ENCODE data around the gene CDC27.
"Not testable (repeated sequence)": the region's sequence is repeated elsewhere in the genome, so short reads cannot be mapped to it uniquely, and the experiment has no call there.

Gene CDC27

DNA sequence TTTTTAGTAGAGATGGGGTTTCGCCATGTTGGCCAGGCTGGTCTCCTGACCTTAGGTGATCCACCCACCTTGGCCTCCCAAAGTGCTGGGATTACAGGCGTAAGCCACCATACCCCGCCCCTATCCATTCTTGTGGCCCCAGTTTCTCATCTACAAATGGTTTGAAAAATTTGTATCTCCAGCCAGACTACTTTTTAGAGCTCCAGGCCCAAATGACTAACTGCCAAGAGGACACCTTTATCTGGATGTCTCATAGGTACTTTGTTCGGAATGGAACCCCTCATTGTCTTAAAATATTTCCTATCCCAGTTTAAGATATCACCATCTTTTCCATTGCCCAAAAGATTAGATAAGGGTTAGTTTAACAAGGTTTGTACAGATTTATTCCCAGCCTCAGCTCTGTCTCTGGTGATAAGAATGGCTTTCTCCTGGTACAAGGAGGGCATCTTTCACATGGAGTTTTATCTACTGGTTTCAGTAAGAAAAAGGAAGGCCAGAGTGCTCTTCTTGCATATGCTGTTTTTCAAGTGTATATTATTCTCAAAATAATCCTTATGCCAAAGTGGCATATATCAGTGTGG, 4.9 kb upstream of the CDC27 start:
- no peak for DNase-seq (ENCODE audit: extremely low read depth in 1 of 2, low read depth in 1 of 2)

DNA sequence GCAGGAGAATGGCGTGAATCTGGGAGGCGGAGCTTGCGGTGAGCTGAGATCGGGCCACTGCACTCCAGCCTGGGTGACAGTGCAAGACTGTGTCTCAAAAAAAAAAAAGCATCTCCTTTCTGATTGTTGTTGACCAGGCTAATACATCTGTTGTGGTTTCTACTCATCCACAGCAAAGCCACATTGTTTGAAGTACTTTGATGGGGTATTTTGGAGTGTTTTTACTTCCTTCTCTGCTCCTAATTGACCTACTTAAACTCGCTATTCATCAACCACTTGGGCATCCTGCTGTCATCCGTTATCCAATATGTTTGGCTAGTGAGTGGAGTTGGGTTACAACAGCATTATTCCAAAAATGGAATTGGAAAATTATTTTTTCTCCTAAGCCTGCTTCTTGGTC, 3.5 kb upstream of the CDC27 start:
- no peak for DNase-seq (ENCODE audit: extremely low read depth in 1 of 2, low read depth in 1 of 2)

DNA sequence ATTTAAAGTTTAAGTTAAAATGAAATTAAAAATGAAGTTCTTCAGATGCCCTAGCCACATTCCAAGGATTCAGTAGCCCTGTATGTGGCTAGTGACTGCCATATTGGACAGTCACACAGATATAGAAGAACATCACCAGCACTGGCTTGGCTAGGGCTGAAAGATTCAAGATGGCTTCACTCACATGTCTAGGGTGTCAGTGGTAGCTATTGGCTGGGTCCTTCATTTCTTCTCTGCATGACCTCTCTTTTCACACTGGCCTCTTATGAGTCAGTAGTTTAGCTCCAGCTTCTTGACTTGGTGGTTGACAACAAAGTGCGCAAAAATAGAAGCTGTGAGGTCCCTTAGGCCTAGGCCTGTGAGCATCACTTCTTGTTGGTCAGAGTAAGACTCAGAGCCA, 1.7 kb upstream of the CDC27 start:
- DNase-seq (ENCODE audit: extremely low read depth in 1 of 2, low read depth in 1 of 2), result no peak

DNA sequence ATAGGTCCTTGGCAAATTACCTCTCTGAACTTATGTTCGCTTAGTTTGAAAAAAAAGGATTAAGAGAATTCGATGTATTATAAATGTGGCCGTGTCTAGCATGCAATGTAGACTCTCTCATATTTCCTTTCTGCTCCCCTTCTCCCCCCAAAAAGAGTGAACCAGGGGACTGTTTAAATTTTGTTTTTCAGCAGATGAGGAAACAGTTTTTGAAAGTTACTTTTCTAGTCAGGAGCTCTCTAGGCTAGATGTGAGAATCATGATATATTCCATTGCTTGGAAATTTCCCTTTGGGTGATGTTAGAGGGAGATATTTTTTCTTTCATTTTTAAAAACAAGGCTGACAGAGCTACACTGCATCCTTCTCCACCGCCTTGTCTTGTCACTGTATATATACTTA, 1.1 kb upstream of the CDC27 start:
- no peak for DNase-seq (ENCODE audit: extremely low read depth in 1 of 2, low read depth in 1 of 2)

DNA sequence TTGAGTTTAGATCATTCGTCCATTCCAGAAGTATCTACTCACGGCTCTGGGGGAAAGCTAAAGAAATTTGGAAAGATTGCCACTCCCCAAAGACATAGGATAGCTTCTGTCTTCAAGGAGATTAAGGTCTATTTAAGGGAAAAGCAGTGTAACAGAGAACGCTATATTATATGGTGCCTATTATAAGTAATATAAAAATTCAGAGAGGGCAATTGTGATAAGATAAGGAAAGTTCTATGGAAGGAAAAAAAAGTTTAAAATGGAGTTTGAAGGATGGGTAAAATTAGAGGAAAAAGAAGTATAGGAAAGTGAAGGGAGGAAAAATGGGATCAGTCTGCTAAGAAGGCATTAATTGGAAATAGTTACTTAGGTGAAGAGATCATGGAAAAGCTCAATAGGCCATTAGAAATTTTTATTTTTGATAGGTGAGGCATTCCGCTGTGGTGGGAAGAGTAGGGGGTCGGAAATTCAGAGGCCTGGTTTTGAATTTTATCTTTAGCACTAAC, 690 bp upstream of the CDC27 start:
- DNase-seq (ENCODE audit: extremely low read depth in 1 of 2, low read depth in 1 of 2), result no peak

DNA sequence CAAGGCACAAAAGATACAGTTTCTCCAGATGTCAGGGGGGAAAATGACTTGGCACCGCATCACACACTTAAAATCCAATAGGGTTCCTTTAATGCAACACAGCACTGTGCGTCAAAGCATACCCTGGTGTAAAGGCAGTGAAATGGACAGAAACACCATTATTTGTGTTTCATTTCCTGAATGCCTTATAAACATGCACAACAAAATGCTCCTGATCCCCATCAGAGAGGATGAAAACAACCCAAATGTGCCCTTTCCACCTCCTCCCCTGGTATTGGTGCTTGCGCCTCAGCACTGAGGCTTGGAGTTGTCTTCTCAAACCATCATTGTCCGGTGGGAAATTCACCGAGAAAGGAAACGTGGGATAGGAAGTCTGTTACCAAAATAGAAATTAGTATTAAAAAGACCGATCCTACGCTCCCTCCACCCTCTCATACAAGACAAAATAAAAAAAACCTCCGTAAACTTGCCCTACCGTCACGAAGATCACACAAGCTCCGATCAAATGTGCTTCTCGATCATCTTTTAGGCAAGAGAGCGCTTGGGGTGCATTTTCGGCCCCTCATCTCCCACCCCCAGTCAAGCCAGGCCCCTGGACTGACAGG, 722 bp downstream of the CDC27 start:
- no peak for DNase-seq (ENCODE audit: extremely low read depth in 1 of 2, low read depth in 1 of 2)

DNA sequence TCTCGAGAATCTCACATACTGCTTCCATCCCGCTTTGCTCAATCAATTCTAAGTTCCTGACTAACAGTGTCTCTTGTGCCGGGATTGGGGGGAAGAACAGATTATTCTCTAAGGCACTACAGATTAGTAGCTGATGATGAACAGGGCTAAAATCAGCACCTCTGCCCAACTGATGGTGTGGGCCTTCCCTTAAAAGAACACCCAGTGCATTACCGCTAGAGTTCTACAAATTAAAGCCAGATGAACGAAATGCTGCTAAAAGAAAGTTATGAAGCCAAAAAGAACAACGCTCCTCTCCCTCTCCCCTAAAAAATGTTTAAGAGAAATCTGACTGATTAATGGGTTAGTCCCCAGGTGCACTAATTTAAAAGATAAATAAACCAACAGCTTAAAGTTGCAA, 4.4 kb downstream of the CDC27 start:
- no peak for DNase-seq (ENCODE audit: extremely low read depth in 1 of 2, low read depth in 1 of 2)

DNA sequence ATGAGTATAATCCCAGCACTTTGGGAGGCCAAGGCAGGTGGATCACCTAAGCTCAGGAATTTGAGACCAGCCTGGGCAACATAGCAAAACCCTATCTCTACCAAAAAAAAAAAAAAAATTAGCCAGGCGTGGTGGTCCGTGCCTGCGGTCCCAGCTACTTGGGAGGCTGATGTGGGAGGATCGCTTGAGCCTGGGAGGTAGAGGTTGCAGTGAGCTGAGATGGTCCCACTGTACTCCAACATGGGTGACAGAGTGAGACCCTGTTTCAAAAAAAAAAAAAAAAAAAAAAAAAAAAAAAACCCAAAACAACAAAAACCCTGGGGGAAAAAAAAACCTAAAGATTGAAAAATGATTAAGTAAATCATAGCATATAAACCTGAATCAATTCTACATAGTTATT, 8.1 kb downstream of the CDC27 start:
- not testable (repeated sequence) for DNase-seq (ENCODE audit: extremely low read depth in 1 of 2, low read depth in 1 of 2)

DNA sequence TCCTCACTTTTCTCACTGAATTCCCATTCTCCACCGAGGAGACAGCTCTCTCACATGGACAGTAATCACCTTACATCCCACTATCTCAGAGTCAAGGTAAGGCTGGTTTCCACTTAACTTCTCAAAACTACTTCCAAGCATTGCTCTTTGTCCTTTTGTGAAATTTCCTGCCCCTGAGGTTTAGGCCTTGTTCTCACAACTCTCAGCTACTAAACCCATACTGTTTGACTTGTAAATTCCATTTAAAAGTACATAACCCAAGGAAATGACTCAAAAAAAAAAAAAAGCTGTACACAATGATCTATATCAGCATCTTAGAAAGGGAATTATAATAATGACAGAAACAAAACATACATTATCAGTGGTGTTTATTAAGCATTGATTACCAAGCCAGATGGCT, 8.8 kb downstream of the CDC27 start:
- DNase-seq (ENCODE audit: extremely low read depth in 1 of 2, low read depth in 1 of 2), result no peak

DNA sequence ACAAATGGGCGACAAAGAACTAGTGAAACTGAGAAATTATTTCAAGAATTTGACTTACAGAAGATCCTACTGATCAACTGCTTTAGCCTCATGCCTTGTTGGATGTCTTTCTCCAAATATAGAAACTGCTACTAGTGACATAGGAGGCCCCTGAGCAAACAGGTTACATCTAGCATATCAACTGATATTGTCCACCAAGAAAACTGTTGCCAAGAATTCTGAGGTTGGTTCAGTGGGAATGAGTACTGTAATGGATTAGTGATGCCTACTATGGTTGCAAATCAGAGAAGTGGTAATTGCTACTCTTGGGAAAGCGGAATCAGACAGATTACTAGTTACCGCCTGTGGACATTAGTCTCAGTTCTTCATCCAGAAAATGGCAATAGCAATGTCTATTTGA, 10.0 kb downstream of the CDC27 start:
- DNase-seq (ENCODE audit: extremely low read depth in 1 of 2, low read depth in 1 of 2), result no peak

DNA sequence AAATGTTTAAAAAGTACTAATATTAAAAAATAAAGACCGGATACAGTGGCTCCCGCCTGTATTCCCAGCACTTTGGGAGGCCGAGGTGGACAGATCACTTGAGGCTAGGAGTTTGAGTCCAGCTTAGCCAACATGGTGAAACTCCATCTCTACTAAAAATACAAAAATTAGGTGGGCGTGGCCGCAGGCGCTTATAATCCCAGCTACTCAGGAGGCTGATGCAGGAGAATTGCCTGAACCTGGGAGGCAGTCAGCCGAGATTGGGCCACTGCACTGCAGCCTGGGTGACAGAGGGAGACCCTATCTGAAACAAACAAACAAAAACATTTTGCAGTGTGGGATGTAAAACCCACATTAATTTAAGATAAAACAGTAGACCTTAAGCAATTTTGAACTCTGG, 11.8 kb downstream of the CDC27 start:
- DNase-seq (ENCODE audit: extremely low read depth in 1 of 2, low read depth in 1 of 2), result no peak

DNA sequence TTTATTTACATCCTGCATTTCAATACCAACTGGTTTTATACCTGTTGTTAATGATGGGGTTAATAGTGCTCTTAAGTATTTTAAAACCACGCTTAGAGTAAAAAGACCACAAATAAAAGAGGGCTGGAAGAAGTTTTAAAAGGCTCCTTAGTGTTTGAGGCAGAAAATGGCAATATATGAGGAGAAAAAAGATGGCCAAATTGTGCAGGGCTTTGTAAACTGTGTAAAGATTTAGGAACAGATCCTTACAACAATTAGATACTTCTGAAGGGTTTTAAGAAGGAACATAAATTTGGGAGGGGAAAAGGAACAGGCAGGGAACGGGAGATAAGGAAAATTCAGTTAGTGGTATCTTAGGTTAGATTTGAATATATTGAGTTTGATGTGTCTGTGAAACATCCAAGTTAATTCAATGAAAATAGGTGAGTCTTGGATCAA, 12.7 kb downstream of the CDC27 start:
- no peak for DNase-seq (ENCODE audit: extremely low read depth in 1 of 2, low read depth in 1 of 2)

DNA sequence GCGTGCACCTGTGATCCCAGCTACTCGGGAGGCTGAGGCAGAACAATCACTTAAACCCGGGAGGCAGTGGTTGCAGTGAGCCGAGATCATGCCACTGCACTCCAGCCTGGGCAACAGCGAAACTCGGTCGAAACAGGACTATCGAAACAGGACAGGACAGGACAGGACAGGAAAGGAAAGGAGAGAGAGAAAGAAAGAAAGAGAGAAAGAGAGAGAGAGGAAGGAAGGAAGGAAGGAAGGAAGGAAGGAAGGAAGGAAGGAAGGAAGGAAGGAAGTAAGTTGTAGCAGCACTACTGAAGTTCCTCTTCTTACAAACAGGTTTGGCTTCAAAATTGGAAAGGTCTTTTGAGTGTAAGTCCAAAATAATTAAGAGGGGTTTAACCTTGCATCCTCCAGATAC, 14.3 kb downstream of the CDC27 start:
- not testable (repeated sequence) for DNase-seq (ENCODE audit: extremely low read depth in 1 of 2, low read depth in 1 of 2)

DNA sequence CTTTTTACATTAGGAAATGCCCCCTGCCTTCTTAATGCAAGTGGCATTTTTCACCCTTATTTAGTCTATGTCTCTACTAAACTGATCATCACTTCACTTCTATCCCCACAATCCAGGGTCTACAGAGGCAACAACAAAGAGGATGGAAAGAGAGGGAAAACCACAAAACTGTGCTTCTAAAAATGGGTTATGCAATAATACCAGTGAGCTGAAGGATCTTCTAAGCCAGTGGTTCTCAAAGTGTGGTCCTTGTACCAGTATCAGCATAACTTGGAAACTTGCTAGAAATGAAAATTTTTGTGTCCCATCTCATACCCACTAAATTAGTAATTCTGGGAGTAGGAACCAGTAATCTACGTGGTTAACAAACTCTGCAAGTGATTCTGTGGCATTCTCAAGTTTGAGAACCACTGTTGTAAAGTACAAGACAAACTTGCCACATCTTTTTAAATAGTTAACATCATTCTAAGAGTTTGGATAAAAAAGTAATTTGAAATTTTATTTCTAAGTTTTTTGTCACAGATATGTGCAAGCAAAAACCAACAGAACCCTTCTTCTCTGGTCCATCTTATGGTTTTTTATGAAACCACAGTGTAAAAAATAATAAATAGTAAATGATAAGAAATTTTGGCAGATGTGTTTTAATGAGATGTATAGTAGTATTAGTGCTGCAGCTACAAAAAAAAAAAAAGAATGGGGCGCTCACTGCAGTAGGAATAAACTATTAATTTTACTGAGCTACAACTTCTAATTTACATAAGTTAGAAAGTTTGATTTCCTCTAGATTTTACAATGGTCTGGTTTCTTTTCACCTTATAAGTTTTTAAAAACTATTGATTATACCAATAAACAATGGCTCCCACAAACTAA, 16.2 kb downstream of the CDC27 start:
- DNase-seq (ENCODE audit: extremely low read depth in 1 of 2, low read depth in 1 of 2), result no peak

DNA sequence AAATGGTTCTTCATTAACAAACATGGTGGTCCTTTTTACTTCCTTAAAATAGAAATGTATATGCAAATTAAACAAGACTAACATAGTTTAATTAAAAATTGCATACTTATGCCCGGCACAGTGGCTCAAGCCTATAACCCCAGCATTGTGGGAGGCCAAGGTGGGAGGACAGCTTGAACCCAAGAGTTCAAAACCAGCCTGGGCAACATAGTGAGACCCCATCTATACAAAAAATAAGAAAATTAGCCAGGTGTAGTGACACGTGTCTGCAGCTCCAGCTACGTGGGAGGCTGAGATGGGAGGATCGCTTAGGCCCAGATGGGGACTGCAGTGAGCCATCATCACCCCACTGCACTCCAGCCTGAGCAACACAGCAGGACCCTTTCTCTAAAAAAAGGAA, 18.4 kb downstream of the CDC27 start:
- no peak for DNase-seq (ENCODE audit: extremely low read depth in 1 of 2, low read depth in 1 of 2)

DNA sequence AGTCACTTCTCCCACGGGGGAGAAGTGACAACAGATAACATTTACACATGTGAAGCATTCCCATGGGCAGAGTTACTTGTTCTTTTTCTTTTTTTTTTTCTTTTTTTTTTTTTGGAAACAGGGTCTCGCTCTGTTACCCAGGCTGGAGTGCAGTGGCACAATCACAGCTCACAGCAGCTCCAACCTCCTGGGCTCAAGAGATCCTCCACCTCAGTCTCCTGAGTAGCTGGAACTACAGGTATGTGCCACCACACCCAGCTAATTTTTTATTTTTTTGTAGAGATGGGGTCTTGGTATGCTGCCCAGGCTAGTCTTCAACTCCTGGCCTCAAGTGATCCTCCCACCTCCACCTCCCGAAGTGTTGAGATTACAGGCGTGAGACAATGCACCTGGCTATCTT, 20.2 kb downstream of the CDC27 start:
- DNase-seq (ENCODE audit: extremely low read depth in 1 of 2, low read depth in 1 of 2), result not testable (repeated sequence)

DNA sequence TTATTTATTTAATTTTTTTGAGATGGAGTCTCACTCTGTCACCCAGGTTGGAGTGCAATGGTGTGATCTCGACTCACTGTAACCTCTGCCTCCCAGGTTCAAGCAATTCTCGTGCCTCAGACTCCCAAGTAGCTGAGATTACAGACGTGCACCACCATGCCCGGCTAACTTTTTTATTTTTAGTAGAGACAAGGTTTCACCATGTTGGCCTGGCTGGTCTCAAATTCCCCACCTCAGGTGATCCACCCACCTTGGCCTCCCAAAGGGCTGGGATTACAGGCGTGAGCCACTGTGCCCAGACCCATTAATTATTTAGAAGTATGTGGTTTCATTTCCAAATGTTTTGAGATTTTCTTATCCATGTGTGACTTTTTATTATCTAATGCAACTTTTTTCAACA, 22.2 kb downstream of the CDC27 start:
- DNase-seq (ENCODE audit: extremely low read depth in 1 of 2, low read depth in 1 of 2), result not testable (repeated sequence)

DNA sequence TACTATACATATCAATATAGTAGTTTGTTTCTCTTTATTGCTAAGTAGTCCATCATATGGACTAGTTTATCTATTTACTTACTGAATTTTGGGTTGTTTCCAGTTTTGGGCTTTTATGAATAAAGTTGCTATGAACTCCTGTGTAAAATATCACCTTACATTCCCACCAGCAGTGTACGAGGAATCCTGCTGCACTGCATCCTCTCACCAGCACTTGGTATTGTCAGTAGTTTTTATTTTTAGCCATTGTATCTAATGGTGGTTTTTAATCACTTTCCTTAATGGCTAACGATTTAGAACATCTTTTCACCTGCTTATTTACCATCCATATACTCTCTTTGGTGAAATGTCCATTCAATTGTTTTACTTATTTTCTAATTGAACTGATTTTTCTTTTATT, 24.0 kb downstream of the CDC27 start:
- DNase-seq (ENCODE audit: extremely low read depth in 1 of 2, low read depth in 1 of 2), result no peak

DNA sequence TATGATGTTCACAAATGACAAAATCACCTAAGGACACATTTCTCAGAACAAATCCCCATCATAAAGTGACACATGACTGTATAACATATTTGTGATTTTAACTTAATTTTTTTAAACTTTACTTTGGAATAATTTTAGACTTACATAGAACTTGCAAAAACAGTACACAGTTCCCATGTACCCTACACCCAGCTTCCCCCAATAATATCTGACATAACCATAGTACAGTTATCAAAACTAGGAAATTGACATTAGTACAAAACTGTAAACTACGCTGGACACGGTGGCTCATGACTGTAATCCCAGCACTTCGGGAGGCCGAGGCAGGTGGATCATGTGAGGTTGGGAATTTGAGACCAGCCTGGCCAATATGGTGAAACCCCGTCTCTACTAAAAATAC, 24.8 kb downstream of the CDC27 start:
- no peak for DNase-seq (ENCODE audit: extremely low read depth in 1 of 2, low read depth in 1 of 2)

DNA sequence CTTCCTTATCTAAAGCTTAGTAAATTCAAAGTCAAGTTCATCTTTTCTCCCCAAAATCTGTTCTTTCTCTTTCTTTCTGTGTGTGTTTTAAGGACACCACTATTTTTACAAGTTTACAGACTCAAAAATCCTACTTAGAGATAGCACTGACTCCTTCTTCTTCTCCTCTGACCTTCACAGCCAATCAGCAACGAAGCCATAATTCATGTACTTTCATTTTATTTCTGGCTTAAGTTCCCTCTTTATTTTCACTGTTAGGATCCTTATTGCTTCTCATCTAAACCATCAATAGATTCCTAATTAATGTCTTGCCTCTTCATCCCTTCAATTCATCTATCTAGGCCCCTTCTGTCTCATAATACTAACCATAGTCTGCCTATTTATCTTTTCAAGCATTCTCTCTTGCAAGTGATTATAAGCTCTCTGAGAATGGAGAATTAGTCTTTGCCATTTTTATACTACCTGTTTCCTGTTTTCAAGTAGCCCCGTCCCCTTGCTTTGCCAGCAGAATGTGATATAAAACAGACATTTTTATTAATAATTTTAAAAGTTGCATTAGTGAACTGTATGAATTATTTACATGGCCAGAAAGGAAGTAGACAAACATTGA, 27.0 kb downstream of the CDC27 start:
- DNase-seq (ENCODE audit: extremely low read depth in 1 of 2, low read depth in 1 of 2), result no peak

DNA sequence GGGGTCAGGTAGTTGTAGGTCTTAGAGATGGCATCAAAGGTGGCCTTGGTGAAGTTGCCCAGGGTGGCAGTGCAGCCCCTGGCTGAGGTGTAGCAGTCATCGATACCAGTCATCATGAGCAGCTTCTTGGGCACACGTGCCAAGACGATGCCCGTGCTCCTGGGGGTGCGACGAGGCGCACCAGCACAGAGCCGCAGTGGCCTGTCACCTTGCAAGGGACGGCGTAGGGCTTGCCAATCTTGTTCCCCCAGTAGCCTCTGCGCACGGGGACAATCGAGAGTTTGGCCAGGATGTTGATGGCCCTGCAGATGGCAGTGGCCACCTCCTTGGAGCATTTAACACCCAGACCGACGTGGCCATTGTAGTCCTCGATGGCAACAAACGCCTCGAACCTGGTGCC, 29.8 kb downstream of the CDC27 start:
- DNase-seq (ENCODE audit: extremely low read depth in 1 of 2, low read depth in 1 of 2), result no peak

DNA sequence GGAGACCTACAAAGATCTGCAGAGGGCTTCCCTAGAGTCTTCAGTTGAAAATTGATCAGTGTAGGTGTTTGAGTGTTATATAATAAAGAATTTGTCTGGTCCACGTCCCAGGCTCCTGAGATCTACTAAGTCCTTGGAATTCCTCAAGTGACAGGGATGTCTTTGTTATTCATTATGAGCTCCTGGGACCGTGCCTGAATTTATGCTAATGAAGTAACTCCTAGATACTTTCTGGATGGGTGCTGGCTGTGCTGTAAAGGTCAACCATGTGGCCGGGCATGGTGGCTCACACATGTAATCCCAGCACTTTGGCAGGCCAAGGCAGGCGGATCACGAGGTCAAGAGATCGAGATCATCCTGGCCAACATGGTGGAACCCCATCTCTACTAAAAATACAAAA, 43.7 kb downstream of the CDC27 start:
- no peak for DNase-seq (ENCODE audit: extremely low read depth in 1 of 2, low read depth in 1 of 2)

Data from stimulated activated CD8-positive, alpha-beta memory T cell treated with anti-CD3 and anti-CD28 coated beads, Interleukin-7, amount 100 ng/mL, for 48 hours (primary cell).